ENCODE data around the gene SLC15A1.

SLC15A1 gene

GRCh38 chr13:98751861-98752466 is 508 bp downstream of the SLC15A1 start:
- DNase-seq (ENCODE audit: low read depth in 2 of 2) = no peak

GRCh38 chr13:98751367-98751782 is 1.1 kb downstream of the SLC15A1 start:
- DNase-seq (ENCODE audit: low read depth in 2 of 2) = no peak

- DNase-seq (ENCODE audit: low read depth in 2 of 2) = no peak
These were observed 3.0 kb downstream of the SLC15A1 start for GRCh38 chr13:98749501-98749900.

GRCh38 chr13:98746968-98747367 is 5.5 kb downstream of the SLC15A1 start:
- no peak for DNase-seq (ENCODE audit: low read depth in 2 of 2)

GRCh38 chr13:98743377-98743776 is 9.1 kb downstream of the SLC15A1 start:
- no peak for DNase-seq (ENCODE audit: low read depth in 2 of 2)

- DNase-seq (ENCODE audit: low read depth in 2 of 2) = no peak
These were observed 9.5 kb downstream of the SLC15A1 start for GRCh38 chr13:98742961-98743360.

- no peak for DNase-seq (ENCODE audit: low read depth in 2 of 2)
These were observed 10.6 kb downstream of the SLC15A1 start for GRCh38 chr13:98741741-98742435.

GRCh38 chr13:98740131-98740530 is 12.3 kb downstream of the SLC15A1 start:
- DNase-seq (ENCODE audit: low read depth in 2 of 2) = no peak

GRCh38 chr13:98738993-98739392 is 13.5 kb downstream of the SLC15A1 start:
- DNase-seq (ENCODE audit: low read depth in 2 of 2) = no peak

- no peak for DNase-seq (ENCODE audit: low read depth in 2 of 2)
These were observed 14.3 kb downstream of the SLC15A1 start for GRCh38 chr13:98738213-98738612.

- DNase-seq (ENCODE audit: low read depth in 2 of 2) = no peak
These were observed 20.5 kb downstream of the SLC15A1 start for GRCh38 chr13:98731925-98732324.

GRCh38 chr13:98731038-98731437 is 21.4 kb downstream of the SLC15A1 start:
- no peak for DNase-seq (ENCODE audit: low read depth in 2 of 2)

- no peak for DNase-seq (ENCODE audit: low read depth in 2 of 2)
These were observed 22.0 kb downstream of the SLC15A1 start for GRCh38 chr13:98730441-98730840.

GRCh38 chr13:98729658-98730057 is 22.8 kb downstream of the SLC15A1 start:
- no peak for DNase-seq (ENCODE audit: low read depth in 2 of 2)

GRCh38 chr13:98722958-98723357 is 29.5 kb downstream of the SLC15A1 start:
- DNase-seq (ENCODE audit: low read depth in 2 of 2) = no peak

GRCh38 chr13:98721825-98722510 is 30.5 kb downstream of the SLC15A1 start:
- DNase-seq (ENCODE audit: low read depth in 2 of 2) = no peak

- no peak for DNase-seq (ENCODE audit: low read depth in 2 of 2)
These were observed 32.8 kb downstream of the SLC15A1 start for GRCh38 chr13:98719527-98720250.

GRCh38 chr13:98717891-98718290 is 34.6 kb downstream of the SLC15A1 start:
- DNase-seq (ENCODE audit: low read depth in 2 of 2) = no peak

GRCh38 chr13:98717256-98717655 is 35.2 kb downstream of the SLC15A1 start:
- DNase-seq (ENCODE audit: low read depth in 2 of 2) = no peak

- no peak for DNase-seq (ENCODE audit: low read depth in 2 of 2)
These were observed 42.0 kb downstream of the SLC15A1 start for GRCh38 chr13:98710521-98710920.

GRCh38 chr13:98707281-98707999 is 45.0 kb downstream of the SLC15A1 start:
- DNase-seq (ENCODE audit: low read depth in 2 of 2) = no peak

Measured in stimulated activated CD8-positive, alpha-beta memory T cell treated with anti-CD3 and anti-CD28 coated beads, Interleukin-2, amount 100 ng/mL, for 1 hour (primary cell).